ENCODE measurements around the gene PTH1R.

DNA sequence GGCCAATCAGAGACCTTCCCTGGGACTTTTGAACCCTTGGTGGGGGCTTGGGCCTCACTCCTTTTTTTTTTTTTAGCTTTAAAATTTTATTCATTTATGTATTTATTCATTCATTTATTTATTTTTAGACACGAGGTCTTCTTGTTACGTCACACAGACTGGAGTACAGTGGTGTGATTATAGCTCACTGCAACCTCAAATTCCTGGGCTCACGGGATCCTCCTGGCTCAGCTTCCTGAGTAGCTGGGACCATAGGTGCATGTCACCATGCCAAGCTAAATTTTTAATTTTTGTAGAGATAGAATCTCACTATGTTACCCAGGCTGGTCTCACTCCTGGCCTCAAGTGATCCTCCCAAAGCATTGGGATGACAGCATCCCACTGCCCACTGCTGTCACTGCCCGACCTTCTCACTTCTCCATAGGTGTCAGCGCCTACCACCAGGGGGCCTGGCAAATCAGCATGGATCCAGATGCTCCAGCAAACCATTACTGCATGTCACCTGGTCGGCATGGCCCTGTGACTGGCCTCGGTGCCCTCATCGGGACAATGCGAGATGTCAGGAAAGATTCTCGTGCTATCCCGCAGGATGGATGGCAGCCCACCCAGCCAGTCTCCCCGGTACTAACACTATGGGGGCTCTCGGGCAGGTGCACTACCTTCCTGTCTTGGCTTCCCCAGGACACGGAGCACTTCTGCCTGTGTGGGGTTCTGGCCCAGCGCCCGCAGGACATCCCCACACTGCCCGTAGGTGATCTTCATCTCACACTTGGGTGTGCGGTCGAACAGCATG is 17.3 kb upstream of the PTH1R start:
- TF ChIP-seq, protein P1, sequence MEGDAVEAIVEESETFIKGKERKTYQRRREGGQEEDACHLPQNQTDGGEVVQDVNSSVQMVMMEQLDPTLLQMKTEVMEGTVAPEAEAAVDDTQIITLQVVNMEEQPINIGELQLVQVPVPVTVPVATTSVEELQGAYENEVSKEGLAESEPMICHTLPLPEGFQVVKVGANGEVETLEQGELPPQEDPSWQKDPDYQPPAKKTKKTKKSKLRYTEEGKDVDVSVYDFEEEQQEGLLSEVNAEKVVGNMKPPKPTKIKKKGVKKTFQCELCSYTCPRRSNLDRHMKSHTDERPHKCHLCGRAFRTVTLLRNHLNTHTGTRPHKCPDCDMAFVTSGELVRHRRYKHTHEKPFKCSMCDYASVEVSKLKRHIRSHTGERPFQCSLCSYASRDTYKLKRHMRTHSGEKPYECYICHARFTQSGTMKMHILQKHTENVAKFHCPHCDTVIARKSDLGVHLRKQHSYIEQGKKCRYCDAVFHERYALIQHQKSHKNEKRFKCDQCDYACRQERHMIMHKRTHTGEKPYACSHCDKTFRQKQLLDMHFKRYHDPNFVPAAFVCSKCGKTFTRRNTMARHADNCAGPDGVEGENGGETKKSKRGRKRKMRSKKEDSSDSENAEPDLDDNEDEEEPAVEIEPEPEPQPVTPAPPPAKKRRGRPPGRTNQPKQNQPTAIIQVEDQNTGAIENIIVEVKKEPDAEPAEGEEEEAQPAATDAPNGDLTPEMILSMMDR (IDR thresholded peaks at IDR 0.05) = no peak
- TF ChIP-seq POLR2A (IDR thresholded peaks at IDR 0.05) = no peak
